NCI-H1930 (cell line): ENCODE results near the gene RYR1.
A peak's percentile ranks its signal among the peaks of the same experiment; 100 is the strongest.
"Not testable (repeated sequence)": the region's sequence is repeated elsewhere in the genome, so short reads cannot be mapped to it uniquely, and the experiment has no call there.

Source experiments
- DNase-seq, 2 experiments: peaks; one replicate each; lab custom pipeline; 2025; lab: John Stamatoyannopoulos, UW

Gene RYR1

GRCh38 chr19:38490861-38491260 lies 57.4 kb downstream of the RYR1 start:
- no peak for DNase-seq

GRCh38 chr19:38492181-38492813 lies 58.8 kb downstream of the RYR1 start:
- no peak for DNase-seq

GRCh38 chr19:38494379-38494778 lies 60.9 kb downstream of the RYR1 start:
- DNase-seq = no peak

GRCh38 chr19:38495375-38495774 lies 61.9 kb downstream of the RYR1 start:
- not testable (repeated sequence) for DNase-seq

- DNase-seq = no peak
Measured at GRCh38 chr19:38496116-38496515, 62.6 kb downstream of the RYR1 start.

GRCh38 chr19:38496603-38497487 lies 63.4 kb downstream of the RYR1 start:
- no peak for DNase-seq

GRCh38 chr19:38497907-38498306 lies 64.4 kb downstream of the RYR1 start:
- DNase-seq = no peak

- DNase-seq = no peak
Measured at GRCh38 chr19:38499532-38499931, 66.0 kb downstream of the RYR1 start.

- DNase-seq = no peak
Measured at GRCh38 chr19:38500450-38500849, 67.0 kb downstream of the RYR1 start.

- peak; percentile 92 for DNase-seq
Measured at GRCh38 chr19:38502410-38503076, 69.1 kb downstream of the RYR1 start.

- DNase-seq = no peak
Measured at GRCh38 chr19:38503077-38503410, 69.6 kb downstream of the RYR1 start.

- DNase-seq = no peak
Measured at GRCh38 chr19:38505958-38506357, 72.5 kb downstream of the RYR1 start.

- DNase-seq = no peak
Measured at GRCh38 chr19:38506375-38506722, 72.9 kb downstream of the RYR1 start.

- peak; percentile 78 to 83 for DNase-seq
Measured at GRCh38 chr19:38506723-38507550, 73.4 kb downstream of the RYR1 start.

- DNase-seq = no peak
Measured at GRCh38 chr19:38507551-38508127, 74.1 kb downstream of the RYR1 start.

GRCh38 chr19:38508507-38508906 lies 75.0 kb downstream of the RYR1 start:
- DNase-seq = no peak

GRCh38 chr19:38509027-38509426 lies 75.5 kb downstream of the RYR1 start:
- no peak for DNase-seq

GRCh38 chr19:38511074-38511708 lies 77.7 kb downstream of the RYR1 start:
- DNase-seq = no peak

GRCh38 chr19:38512277-38512676 lies 78.8 kb downstream of the RYR1 start:
- DNase-seq = no peak

- DNase-seq = not testable (repeated sequence)
Measured at GRCh38 chr19:38513156-38513555, 79.7 kb downstream of the RYR1 start.

GRCh38 chr19:38513762-38514167 lies 80.3 kb downstream of the RYR1 start:
- DNase-seq = no peak
